NCI-H774 (cell line): ENCODE results near the gene KCNJ18.
"Not testable (repeated sequence)": the region's sequence is repeated elsewhere in the genome, so short reads cannot be mapped to it uniquely, and the experiment has no call there.

Experiments used
- DNase-seq: peaks from one replicate; lab custom pipeline; 2025; lab: John Stamatoyannopoulos, UW

KCNJ18 gene

DNA sequence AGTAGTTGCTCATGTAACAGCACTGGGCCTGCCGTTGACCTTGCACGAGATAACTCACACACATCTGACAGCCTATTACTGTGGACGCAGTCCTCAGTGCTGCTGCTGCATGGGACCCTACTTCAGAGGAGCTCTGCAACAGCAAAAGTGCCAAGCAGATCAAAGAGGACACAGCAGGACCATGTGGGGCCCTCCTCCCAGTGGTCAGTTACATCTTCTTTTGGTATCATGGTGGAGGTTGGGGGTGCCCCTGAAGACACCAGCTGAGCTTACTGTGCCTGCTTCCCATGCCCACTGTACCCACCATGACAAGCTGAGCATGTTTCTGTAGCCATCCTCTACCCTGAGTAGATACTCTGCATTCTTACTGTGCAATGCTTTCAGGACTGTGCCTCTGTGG is 41.6 kb downstream of the KCNJ18 start:
- DNase-seq = not testable (repeated sequence)

GRCh38 chr17:21735814-21736213 is 43.5 kb downstream of the KCNJ18 start:
- DNase-seq = not testable (repeated sequence)

DNA sequence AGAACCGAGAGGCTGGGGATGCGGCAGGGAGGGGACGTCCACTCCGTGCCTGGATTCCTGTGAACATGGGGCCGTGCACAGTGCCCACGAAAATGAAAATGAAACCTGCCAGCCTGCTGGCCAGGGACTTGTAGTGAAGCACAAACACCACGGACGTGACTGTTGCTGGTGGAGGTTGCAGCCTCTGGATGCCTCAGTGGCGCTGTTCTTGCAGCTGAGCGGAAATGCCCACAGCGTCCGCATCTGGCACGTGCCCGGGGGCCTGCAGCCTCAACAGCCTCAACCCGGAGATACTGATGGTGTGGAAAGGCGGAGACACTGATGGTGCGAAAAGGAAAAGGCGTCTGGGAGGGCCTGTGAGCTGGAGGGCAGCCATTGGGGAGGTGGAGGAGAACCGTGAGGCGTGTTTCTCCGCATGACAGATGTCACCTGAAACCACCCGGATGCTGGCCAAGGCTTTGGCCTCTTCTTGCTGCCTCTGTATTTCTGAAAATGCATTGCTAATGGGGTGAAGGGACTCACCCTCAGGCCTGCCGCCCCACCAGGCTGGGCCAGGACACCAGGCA is 44.8 kb downstream of the KCNJ18 start:
- not testable (repeated sequence) for DNase-seq

GRCh38 chr17:21738241-21738640 is 45.9 kb downstream of the KCNJ18 start:
- DNase-seq = not testable (repeated sequence)

GRCh38 chr17:21738877-21739474 is 46.7 kb downstream of the KCNJ18 start:
- not testable (repeated sequence) for DNase-seq

DNA sequence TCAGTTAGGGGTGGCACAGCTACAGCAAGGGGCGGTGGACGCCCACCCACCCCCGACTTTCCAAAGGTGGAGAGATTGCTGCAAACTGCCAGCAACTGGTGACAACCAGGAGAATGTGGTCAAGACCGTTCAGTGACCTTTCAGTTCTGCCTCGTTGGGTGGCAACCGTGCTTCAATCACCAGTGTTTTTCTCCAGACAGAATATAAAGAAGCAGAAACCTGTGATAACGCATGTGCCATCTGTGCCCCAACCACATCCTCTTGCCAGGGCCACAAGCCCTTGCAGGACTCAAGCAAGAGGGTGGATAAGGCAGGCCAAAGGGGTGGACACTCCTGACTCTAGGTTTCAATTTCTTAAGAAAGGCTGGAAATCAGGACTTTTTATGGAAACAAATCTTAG is 47.2 kb downstream of the KCNJ18 start:
- DNase-seq = not testable (repeated sequence)

DNA sequence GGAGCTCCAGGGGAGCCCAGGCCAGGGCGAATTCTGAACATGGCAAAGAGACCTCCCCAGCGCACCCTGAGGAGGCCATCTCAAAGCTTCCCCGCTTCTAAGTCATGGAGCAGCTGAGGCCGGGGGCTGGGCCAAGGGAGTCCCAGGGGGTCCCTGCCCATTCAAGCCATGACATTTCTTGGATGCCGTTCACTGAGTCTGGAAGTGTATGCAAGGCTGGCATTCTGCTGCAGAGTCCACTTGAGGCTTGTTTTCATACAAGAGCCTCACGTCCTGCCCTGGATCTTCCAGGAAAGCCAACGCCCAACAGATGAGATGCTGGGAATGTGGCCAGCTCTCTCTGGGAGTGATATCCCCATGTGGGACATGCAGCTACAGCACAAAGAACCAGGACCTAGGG is 48.5 kb downstream of the KCNJ18 start:
- DNase-seq = not testable (repeated sequence)

- not testable (repeated sequence) for DNase-seq
These were observed 49.2 kb downstream of the KCNJ18 start for GRCh38 chr17:21741520-21741919.

DNA sequence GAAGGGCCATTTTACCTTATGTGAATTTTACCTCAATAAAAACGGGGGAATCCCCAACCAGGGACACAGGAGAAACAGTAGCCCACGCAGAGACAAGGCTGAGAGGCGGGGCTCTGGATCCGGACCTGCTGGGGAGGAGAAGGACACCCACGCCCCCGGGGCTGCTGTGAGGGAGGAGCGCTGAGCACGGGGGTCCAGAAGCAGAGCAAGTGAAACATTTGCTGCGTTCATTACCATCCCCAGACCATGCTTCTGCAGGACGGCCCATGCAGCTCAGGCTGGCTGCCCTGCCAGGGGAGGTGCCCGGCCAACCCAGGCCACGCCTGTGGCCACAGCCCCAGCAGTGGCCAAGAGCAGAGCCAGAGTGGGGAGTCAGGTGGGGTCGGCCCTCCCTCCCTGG is 50.0 kb downstream of the KCNJ18 start:
- no peak for DNase-seq

GRCh38 chr17:21744151-21744550 is 51.8 kb downstream of the KCNJ18 start:
- DNase-seq = not testable (repeated sequence)

- DNase-seq = not testable (repeated sequence)
These were observed 52.3 kb downstream of the KCNJ18 start for GRCh38 chr17:21744621-21745020.

- not testable (repeated sequence) for DNase-seq
These were observed 53.2 kb downstream of the KCNJ18 start for GRCh38 chr17:21745385-21746054.

DNA sequence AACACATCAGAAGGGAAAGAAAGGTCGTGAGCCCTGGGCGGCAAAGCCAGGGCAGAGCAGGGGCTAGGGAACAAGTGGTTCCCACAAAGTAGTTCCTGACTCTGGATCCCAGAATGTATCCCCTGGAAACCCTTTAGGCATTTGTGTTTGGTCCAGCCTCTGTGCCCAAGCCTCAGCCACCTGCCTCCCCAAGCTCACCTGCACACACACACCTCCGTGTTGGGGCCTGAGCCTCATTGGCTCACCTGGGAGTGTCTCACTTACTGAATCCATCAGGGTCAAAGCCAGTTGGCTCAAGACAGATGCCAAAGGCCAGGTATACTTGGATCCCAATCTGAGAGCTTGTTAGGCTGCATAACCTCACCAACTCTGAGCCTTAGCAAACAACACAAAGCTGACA is 54.1 kb downstream of the KCNJ18 start:
- DNase-seq = not testable (repeated sequence)

GRCh38 chr17:21747195-21747915 is 55.0 kb downstream of the KCNJ18 start:
- DNase-seq = not testable (repeated sequence)

DNA sequence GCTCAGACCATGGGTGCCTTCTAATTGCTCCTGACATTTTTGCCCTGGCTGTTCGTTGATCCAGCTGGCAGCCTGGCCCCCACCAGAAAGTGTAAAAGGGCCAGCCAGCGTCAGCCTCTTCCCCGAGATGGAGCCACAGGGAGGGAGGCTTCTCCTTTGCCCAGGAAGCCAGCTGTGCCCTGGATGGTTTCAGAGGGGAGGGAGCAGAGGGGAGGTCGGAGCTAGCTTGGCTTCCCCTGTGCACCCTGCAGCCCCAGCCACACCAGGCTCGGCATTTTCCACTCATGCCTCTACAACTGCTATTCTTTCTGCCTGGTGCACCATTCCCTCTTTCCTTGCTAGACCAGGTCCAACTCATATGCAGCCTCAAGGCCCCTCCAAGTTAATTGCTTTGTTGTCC is 56.4 kb downstream of the KCNJ18 start:
- not testable (repeated sequence) for DNase-seq

DNA sequence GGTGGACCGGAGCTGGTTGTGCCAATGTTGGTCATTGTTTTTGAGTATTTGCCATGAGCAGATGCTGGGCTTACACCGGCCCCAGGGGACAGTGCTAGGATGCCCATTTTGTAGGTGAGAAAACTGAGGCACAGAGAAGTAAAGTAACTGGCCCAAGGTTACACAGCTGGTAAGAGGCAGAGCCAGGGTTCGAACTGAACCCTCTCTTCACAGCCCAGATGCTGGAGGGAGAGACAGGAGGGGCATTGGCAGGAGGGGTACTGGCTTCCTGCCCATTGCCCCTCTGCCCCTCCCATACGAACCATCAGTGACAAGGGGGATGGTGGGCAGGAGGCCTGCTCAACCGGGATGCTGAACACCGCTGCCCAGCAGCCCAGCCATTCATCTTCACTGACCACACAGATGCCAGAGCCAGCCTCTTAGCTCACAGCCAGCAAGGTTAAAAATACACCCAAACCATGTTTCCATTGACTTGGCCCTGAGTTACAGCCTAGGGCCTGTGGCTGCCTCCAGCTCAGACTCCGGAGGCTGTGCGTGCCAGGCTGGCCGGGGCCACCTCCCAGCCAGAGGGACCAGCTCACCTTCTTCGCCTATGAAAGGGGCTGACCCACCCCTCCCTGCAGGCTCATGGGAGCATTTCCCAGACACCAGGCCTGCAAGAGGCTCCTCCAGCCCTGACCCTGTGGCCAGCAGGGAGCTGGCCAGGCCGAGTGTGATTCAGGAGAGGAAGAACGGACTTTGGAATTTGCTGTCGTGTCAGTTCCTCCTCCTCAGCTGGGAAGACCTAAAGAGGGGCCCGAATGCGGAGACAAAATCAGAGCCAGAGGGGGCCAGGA is 57.6 kb downstream of the KCNJ18 start:
- not testable (repeated sequence) for DNase-seq

GRCh38 chr17:21751111-21751510 is 58.8 kb downstream of the KCNJ18 start:
- not testable (repeated sequence) for DNase-seq
